Fibroblast of the aortic adventitia (primary cell): ENCODE results near the gene PTBP1. TPM values are rescaled to one million over a fixed set of nuclear protein-coding genes. Genes with fewer than 3 reads are reported as not detected.

ENCODE experiments used
- DNase-seq: peaks from one replicate; pipeline ENCODE4 v3.0.0-alpha.2; 2010; ENCODE audit warnings: low read depth
- H3K4me3 ChIP-seq: 2 replicates; pipeline ENCODE4 v1.5.1; 2011; ENCODE audit warnings: low read depth, mild to moderate bottlenecking, control low read depth, low read length, moderate library complexity
- total RNA-seq: library from RNA; depleted of rRNA; stranded (reverse); fragments of >200 nt; gene quantifications from 2 replicates; pipeline ENCODE4 v1.2.3, GENCODE V29; 2012; ENCODE audit warnings: low replicate concordance
- TF ChIP-seq, protein P1 (sequence below): IDR thresholded peaks from 2 replicates; pipeline ENCODE4 v1.5.1; 2011; ENCODE audit warnings: mild to moderate bottlenecking, low read length, control low read depth, inconsistent platforms; ENCODE audit not compliant: insufficient read depth

Gene PTBP1
- total RNA-seq, 1 donor = 121 TPM

GRCh38 chr19:789701-790060 is 7.6 kb upstream of the PTBP1 start:
- H3K4me3 ChIP-seq = no peak overlapping the region
- TF ChIP-seq, protein P1, sequence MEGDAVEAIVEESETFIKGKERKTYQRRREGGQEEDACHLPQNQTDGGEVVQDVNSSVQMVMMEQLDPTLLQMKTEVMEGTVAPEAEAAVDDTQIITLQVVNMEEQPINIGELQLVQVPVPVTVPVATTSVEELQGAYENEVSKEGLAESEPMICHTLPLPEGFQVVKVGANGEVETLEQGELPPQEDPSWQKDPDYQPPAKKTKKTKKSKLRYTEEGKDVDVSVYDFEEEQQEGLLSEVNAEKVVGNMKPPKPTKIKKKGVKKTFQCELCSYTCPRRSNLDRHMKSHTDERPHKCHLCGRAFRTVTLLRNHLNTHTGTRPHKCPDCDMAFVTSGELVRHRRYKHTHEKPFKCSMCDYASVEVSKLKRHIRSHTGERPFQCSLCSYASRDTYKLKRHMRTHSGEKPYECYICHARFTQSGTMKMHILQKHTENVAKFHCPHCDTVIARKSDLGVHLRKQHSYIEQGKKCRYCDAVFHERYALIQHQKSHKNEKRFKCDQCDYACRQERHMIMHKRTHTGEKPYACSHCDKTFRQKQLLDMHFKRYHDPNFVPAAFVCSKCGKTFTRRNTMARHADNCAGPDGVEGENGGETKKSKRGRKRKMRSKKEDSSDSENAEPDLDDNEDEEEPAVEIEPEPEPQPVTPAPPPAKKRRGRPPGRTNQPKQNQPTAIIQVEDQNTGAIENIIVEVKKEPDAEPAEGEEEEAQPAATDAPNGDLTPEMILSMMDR = no peak
- DNase-seq = no peak

GRCh38 chr19:791007-791566 is 6.2 kb upstream of the PTBP1 start:
- no peak for DNase-seq
- TF ChIP-seq, protein P1 = no peak
- H3K4me3 ChIP-seq = no peak overlapping the region

DNA sequence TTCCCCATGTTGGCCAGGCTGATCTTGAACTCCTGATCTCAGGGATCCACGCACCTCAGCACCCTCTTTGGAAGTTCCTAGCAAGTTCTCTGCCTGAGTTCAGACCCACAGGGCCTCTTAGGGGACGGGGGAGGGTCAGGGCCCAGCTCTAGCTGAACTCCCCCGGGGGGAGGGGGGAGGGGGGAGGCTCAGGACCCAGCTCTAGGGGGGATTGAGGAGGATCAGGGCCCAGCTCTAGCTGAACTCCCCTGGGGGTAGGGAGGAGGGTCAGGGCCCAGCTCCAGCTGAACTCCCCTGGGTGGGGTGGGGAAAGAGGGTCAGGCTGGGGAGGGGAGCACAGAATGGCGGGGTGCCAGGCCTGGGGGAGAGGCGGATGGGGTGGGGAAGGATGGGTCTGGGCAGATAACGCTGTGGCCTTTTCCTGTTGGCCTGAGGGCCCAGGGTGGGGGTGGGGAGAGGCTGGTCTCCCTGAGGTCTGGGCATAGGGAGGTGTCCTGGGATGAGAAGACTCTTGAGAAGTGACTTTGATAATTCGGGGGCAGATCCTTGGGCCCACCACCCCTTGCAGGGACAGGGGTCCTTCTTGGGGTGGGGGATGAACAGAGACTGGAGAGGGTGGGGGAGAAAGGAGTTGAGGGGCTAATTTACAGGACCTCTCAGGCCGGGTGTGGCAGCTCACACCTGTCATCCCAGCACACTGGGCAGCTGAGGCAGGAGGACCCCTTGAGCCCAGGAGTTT is 5.5 kb upstream of the PTBP1 start:
- TF ChIP-seq, protein P1 = no peak
- H3K4me3 ChIP-seq = no peak overlapping the region
- no peak for DNase-seq

DNA sequence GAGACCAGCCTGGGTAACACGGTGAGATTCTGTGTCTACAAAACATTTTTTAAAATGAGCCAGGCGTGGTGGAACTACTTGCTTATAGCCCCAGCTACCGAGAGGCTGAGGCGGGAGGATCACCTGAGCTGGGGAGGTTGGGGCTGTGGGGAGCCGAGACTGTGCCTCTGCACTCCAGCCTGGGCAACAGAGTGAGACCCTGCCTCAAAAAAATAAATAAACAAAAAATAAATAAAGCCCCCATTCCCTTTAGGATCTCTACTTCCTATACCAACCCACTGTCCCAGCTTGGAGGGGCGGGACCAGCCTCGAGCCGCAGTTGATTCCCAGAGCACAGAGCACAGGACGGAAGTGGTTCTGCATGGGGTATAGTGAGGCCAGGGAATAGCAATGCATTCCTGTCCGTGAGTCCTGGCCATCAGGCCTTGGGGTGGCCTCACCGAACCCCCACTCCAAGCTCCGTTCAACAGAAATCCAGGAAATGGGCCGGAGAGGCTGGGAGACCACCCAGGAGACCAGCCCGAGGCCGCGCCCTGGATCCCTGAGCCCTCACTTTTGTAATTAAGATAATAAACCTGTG is 4.9 kb upstream of the PTBP1 start:
- H3K4me3 ChIP-seq = no peak overlapping the region
- DNase-seq = no peak
- TF ChIP-seq, protein P1 = no peak

DNA sequence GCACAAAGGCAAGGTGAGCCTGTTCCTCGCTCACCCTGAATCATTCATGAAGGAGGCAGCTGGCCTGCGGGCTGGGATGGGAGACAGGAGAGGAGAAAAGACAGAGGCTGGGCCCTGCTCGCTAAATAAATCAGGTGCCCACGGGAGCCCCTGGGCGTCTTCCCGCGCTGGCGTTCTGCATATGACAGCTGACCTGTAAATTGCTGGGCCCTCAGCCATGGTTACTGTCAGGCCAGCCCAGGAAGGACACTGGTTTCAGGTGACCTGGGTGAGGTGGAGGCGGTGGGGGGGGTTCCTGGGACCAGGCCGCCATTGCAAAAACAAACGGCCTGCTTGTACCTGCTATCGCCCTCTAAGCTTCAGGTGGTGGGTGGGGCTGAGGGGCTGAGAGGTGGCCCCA is 3.4 kb upstream of the PTBP1 start:
- DNase-seq = no peak
- no peak overlapping the region for H3K4me3 ChIP-seq

DNA sequence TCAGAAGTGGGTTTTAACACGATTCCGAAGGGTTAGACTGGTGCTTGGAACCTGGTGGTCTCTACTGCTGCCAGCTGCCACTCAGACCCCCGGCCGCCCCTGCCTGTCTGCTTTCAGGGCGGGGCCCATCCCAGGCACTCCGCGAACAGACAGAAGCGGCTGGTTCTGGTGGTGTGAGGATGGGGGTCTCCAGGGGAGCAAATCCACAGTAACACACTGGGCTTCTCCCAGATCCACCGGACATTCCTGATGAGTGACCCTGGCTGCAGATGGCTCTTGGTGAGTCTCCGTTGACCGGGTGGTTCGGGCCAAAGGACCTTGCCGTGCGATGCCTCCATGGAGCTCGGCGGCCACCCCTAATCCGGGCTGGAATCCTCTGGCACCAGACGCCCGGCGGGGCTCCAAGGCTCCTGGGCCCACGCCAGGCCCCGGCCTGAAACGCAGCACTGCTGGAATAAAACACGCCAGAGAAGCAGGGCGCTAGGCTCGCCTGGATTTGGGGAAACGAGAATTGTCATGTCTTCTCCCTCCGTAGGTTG is 2.1 kb upstream of the PTBP1 start:
- no peak overlapping the region for H3K4me3 ChIP-seq
- TF ChIP-seq, protein P1 = no peak
- peak; percentile 52 for DNase-seq

More for the DNA sequence above, 3.4 kb upstream of the PTBP1 start:
- TF ChIP-seq, protein P1 = no peak
